Measurements from ENCODE around the gene C2.

Gene C2

DNA sequence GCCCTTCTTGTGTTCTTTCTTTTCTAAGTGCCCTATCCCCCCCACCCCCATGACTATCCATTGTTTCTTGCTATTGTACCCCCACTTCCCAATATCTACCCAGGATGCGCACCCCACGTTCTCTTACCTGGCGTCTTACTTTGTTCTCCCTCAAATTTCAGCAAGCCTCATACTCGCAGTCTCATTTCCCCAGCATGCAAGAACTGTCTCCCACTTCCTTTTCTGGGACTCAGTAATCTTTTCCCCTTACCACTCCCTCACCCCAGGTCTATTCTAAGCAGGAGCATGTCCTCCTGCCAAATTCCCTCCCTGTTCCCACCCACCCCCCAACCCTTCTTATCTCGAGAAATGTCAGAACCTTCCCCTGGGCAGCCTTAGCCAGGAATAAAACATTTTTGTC is 28.3 kb upstream of the C2 start:
- TF ChIP-seq CTCF (conservative IDR thresholded peaks at IDR 0.05) (no peak), ZFX (IDR thresholded peaks at IDR 0.05) (no peak)
- H3K27ac ChIP-seq = no peak overlapping the region

GRCh38 chr6:31899882-31900722 is 27.4 kb upstream of the C2 start:
- TF ChIP-seq ZFX (IDR thresholded peaks at IDR 0.05) (no peak), CTCF (conservative IDR thresholded peaks at IDR 0.05) (no peak)
- H3K27ac ChIP-seq = no peak overlapping the region

- H3K27ac ChIP-seq = peak overlapping the region; percentile 62
- TF ChIP-seq ZFX (IDR thresholded peaks at IDR 0.05) (no peak), CTCF (conservative IDR thresholded peaks at IDR 0.05) (no peak)
These were observed 26.6 kb upstream of the C2 start for GRCh38 chr6:31900917-31901414.

DNA sequence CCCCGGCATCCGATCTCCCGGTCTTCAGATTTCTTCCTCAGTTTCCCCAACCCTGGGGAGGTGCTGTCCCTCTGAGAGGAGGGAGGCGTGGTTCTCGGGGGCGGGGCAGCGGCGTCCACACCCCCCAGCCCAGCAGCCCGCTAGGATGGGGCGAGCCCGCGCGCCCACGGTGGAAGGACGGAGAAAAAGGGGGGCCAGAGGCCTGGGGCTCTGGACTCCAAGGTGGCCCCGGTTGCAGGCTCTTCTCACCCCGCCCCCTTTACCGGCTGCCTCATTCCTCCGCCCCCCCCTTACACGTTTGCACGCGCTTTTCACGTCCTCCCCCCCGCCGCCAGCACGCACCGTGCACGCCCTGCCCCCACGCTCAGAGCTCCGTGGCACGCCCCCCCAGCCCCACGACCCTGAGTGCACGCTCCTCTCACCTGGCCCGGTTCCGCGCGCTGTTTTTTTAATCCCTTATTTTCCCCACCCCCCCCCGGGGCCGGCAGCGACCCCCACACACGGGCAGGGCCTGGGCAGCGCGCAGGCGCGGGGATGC is 26.0 kb upstream of the C2 start:
- H3K27ac ChIP-seq = peak overlapping the region; percentile 62

DNA sequence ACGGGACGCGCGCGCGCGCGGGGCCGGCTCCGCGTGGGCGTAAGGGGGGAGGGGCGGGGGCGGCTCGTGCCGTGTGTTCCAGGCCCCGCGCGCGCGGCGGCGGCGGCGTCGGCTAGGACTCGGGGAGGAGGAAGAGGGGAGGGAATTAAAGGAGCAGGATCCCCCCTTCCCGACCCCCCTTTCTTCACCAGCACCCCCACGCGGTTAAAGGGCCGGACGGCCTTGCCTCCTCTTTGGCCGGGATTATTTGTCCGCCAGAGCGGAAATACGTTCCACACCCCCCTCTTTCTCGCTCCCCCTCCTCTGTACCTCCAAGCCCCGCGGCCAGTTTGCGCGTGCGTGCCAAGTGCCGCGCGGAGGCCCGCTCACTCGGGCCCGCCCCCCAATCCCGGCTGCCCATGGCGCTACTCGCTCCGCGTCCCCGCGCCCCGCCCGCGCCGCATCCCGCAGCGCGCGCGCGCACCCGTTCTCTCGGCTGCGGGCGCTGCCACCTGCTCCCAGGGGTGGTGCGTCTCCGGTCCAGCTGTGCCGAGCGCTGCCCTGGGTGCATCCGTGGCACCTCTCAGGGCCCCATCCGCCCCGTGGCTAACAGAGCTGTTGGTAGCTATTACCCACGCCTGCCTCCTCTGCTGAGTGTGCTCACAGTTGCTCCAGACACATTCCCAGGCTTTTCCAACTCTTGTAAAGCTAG is 25.4 kb upstream of the C2 start, which contains the start of gene ZBTB12:
ZBTB12 (minus strand) TSS at position 134 of the 691 bp plus-strand sequence. CDS start 781 bp downstream, outside the sequence.
- H3K27ac ChIP-seq = peak within 1 kb of the TSS; percentile 62
- TF ChIP-seq ZFX (IDR thresholded peaks at IDR 0.05) (no peak), CTCF (conservative IDR thresholded peaks at IDR 0.05) (no peak)

More for the DNA sequence above, 26.0 kb upstream of the C2 start:
- TF ChIP-seq ZFX (IDR thresholded peaks at IDR 0.05) = no peak
- TF ChIP-seq CTCF (conservative IDR thresholded peaks at IDR 0.05) = no peak

- H3K27ac ChIP-seq = no peak overlapping the region
- no peak for TF ChIP-seq ZFX (IDR thresholded peaks at IDR 0.05)
- TF ChIP-seq CTCF (conservative IDR thresholded peaks at IDR 0.05) = no peak
These were observed 23.6 kb upstream of the C2 start for GRCh38 chr6:31903957-31904356.

- no peak overlapping the region for H3K27ac ChIP-seq
- TF ChIP-seq ZFX (IDR thresholded peaks at IDR 0.05) = no peak
These were observed 22.5 kb upstream of the C2 start for GRCh38 chr6:31905041-31905440.
